Dendritic cell treated with granulocyte-macrophage colony-stimulating factor and Interleukin-4, amounts not matched to agents 40 ng/mL and 50 ng/mL, for 4 days (primary cell): ENCODE measurements around the gene SLC30A9.

Source experiments
- H3K27ac Mint-ChIP-seq: one replicate; pipeline ENCODE4 v1.8.0; 2022; ENCODE audit warnings: mild to moderate bottlenecking, mixed read lengths
- H3K27me3 Mint-ChIP-seq: one replicate; pipeline ENCODE4 v1.8.0; 2022; ENCODE audit warnings: mild to moderate bottlenecking, mixed read lengths
- H3K36me3 Mint-ChIP-seq: one replicate; pipeline ENCODE4 v1.8.0; 2022; ENCODE audit warnings: low read depth, mixed read lengths
- H3K4me1 Mint-ChIP-seq: one replicate; pipeline ENCODE4 v1.8.0; 2022; ENCODE audit warnings: low read depth, mixed read lengths
- H3K4me3 Mint-ChIP-seq: one replicate; pipeline ENCODE4 v1.8.0; 2022; ENCODE audit warnings: mild to moderate bottlenecking, moderate library complexity, mixed read lengths
- H3K9me3 Mint-ChIP-seq: one replicate; pipeline ENCODE4 v1.8.0; 2022; ENCODE audit warnings: mixed read lengths
- intact Hi-C: fragments of 100-400 bp; cut with micrococcal nuclease; formaldehyde crosslinking; loops from one replicate; pipeline ENCODE4 v1.15.0; 2022

The SLC30A9 gene

DNA sequence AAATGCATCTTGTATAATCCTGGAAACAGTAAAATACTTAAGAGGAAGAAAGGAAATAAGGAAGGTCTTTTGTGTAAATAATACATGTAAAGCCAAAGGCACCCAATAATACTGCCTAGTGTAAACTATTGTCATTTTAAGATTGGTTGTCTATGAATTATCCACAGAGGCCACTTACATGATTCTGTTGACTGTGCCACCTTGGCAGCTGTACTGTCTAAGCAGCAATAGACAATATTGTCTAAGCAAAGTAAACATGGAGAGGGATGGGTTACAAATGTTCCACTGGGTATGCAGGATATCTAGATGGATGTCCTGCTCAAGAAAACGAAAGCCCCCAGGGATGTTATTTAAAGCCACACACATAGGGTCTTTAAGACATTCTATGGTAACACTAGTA, 142.7 kb downstream of the SLC30A9 start:
- Mint-ChIP-seq H3K4me3 (no peak overlapping the region), H3K27me3 (no peaks in the 10 kb centered on the region), H3K27ac (no peak overlapping the region), H3K36me3 (no peaks in the 10 kb centered on the region), H3K4me1 (no peaks in the 10 kb centered on the region), H3K9me3 (peaks cover 8% of the 10 kb centered on the region)
- intact Hi-C loops = no loop called here

DNA sequence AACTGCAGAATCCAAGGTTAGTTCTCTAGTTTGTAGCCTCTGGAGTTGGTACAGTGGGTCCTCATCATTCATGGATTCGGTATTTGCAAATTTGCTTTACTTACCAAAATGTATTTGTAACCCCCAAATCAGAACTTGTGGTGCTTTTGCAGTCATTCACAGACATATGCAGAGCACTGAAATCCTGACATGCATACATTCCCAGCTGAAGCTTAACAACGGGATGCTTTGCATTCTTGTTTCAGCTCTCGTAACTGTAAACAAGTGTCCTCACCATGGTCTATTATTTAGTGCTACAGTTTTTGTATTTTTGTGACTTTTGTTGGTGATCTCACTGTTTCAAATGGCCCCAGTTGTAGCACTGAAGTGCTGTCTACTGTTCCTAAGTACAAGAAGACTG, 146.0 kb downstream of the SLC30A9 start:
- Mint-ChIP-seq H3K36me3 (no peaks in the 10 kb centered on the region), H3K9me3 (no peaks in the 10 kb centered on the region), H3K27me3 (no peaks in the 10 kb centered on the region), H3K4me3 (no peak overlapping the region), H3K4me1 (no peaks in the 10 kb centered on the region), H3K27ac (no peak overlapping the region)
- intact Hi-C loops = no loop called here
